D721Med (cell line): ENCODE results near the gene LRP1B.

ENCODE experiments used
- DNase-seq: peaks from one replicate; pipeline ENCODE4 v3.0.0; 2011; ENCODE audit warnings: low spot score; ENCODE audit not compliant: insufficient read length
- FAIRE-seq: peaks from 2 replicates; lab custom pipeline; 2011; peaks lifted over from hg19 to GRCh38; lab: Jason Lieb, UNC
- TF ChIP-seq, protein P1 (sequence below): IDR thresholded peaks from 2 replicates; pipeline ENCODE4 v1.5.1; 2012; ENCODE audit warnings: mild to moderate bottlenecking, control low read depth; ENCODE audit not compliant: insufficient read depth; ENCODE audit errors: missing control alignments

Gene LRP1B

DNA sequence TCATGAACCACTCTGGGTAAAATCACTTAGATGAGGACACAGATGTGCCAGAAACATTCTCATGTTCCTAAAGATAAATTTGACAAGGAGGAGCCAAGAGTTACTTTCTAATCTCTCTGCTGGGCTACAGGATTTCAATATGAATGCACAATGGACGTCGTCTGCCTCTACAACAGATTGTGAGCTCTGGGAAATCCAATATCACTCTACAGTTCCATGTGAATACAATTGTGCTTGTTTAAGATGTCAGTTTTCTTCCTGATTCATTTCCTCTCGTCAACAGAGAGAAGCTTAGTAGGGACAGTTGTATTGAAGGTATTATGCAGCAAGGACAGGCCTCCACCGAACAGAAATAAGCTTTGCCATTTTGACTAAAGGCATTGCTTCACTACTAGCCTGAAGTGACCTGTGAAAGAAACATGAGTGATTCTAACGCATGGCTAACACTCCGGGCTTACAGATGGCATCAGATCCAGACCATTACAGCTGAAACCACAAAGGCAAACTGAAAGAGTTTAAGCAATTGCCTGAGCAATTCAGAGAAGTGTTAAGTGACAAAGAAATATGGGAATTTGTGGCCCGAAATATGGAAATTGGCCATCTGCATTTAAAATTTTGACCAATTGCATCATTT is 1591.5 kb downstream of the LRP1B start:
- TF ChIP-seq, protein P1, sequence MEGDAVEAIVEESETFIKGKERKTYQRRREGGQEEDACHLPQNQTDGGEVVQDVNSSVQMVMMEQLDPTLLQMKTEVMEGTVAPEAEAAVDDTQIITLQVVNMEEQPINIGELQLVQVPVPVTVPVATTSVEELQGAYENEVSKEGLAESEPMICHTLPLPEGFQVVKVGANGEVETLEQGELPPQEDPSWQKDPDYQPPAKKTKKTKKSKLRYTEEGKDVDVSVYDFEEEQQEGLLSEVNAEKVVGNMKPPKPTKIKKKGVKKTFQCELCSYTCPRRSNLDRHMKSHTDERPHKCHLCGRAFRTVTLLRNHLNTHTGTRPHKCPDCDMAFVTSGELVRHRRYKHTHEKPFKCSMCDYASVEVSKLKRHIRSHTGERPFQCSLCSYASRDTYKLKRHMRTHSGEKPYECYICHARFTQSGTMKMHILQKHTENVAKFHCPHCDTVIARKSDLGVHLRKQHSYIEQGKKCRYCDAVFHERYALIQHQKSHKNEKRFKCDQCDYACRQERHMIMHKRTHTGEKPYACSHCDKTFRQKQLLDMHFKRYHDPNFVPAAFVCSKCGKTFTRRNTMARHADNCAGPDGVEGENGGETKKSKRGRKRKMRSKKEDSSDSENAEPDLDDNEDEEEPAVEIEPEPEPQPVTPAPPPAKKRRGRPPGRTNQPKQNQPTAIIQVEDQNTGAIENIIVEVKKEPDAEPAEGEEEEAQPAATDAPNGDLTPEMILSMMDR, result no peak
- no peak for DNase-seq
- FAIRE-seq, result no peak

DNA sequence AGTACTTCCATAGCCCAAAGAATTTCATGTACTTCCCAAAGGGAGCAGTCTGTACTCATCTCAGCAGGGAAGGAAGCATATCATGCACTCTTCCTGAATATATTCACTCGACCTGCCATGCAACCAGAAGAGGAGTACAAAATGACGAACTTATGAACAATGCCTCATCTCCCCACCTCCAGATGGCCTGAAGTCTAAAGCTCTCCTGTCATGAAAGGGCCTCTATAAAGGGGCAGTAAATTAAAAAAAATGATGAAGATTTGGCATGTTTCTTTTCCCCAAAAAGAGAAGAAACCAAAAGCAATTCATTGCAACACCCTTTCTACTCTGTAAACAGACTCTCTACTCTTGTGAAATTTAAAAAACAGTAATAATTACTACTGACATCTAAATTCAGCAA is 1601.1 kb downstream of the LRP1B start:
- TF ChIP-seq, protein P1, result no peak
- FAIRE-seq (no peak), DNase-seq (no peak)

- no peak for FAIRE-seq
- DNase-seq, result no peak
- TF ChIP-seq, protein P1, result no peak
Observed at GRCh38 chr2:140528982-140529381, 1601.8 kb downstream of the LRP1B start.

DNA sequence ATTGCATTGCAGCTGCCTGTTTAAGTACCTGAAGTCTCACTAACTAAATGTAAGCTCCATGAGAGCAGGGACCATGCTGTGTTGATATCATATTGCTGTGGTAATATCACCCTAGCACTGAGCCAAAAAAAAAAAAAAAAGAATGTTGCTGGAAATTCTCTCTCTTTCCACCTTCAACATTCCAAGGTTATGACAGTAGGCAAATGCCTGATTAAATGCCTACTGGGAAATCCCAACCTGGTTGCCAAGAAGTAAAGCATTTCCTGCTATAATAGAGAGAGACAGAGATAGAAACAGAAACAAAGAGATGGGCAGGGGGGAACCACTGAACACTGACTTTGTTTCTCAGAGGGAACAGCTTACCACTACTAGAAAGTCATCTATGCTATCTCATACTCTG is 1604.2 kb downstream of the LRP1B start:
- FAIRE-seq (no peak), DNase-seq (no peak)
- TF ChIP-seq, protein P1, result no peak

- DNase-seq (no peak), FAIRE-seq (no peak)
- TF ChIP-seq, protein P1, result no peak
Observed at GRCh38 chr2:140512106-140512505, 1618.7 kb downstream of the LRP1B start.

GRCh38 chr2:140509765-140510164 is 1621.1 kb downstream of the LRP1B start:
- TF ChIP-seq, protein P1, result no peak
- DNase-seq, result no peak
- FAIRE-seq, result no peak

- DNase-seq (no peak), FAIRE-seq (no peak)
- TF ChIP-seq, protein P1, result no peak
Observed at GRCh38 chr2:140508756-140509155, 1622.1 kb downstream of the LRP1B start.
